K562 (cell line): ENCODE data around the gene OARD1. TPM values are rescaled to one million over a fixed set of nuclear protein-coding genes. Genes with fewer than 3 reads are reported as not detected.
A peak's percentile ranks its signal among the peaks of the same experiment; 100 is the strongest.

Experiments used
- C11orf30 ChIP-seq: fragments of 450-650 bp; IDR thresholded peaks from 2 replicates; pipeline ENCODE4 v1.6.1; 2016; ENCODE audit warnings: low read depth, mild to moderate bottlenecking
- CREBBP ChIP-seq: IDR thresholded peaks from one replicate; pipeline ENCODE4 v1.6.1; 2012; ENCODE audit warnings: low read depth, mild to moderate bottlenecking, control low read depth, inconsistent platforms, low read length
- DACH1 ChIP-seq: fragments of 450-650 bp; IDR thresholded peaks from 2 replicates; pipeline ENCODE4 v1.6.1; 2018; ENCODE audit not compliant: partially characterized antibody
- ETV5 ChIP-seq: sonication (generic); formaldehyde crosslinking; IDR thresholded peaks from 2 replicates; pipeline ENCODE4 v1.4.0; 2020; ENCODE audit warnings: low read depth, mild to moderate bottlenecking, missing genetic modification reagents
- FOXJ2 ChIP-seq: fragments of 200-800 bp; sonication (Bioruptor generic); IDR thresholded peaks from 2 replicates; pipeline ENCODE4 v1.6.1; 2016; ENCODE audit warnings: missing genetic modification characterization, missing compliant biosample characterization
- KDM4B ChIP-seq, 2 experiments: fragments of 450-650 bp in 1 of 2; sonication (generic) in 1 of 2; IDR thresholded peaks; 2 replicates each; pipeline ENCODE4 v1.6.1; 2016 to 2017; ENCODE audit warnings: borderline replicate concordance in 2 of 2, antibody characterized with exemption in 1 of 2, low read depth in 1 of 2, mild to moderate bottlenecking in 1 of 2
- MAFF ChIP-seq: IDR thresholded peaks from 2 replicates; pipeline ENCODE4 v1.6.1; 2012; ENCODE audit warnings: low read length, improper control_type of control experiment
- MED1 ChIP-seq: sonication (generic); formaldehyde crosslinking; IDR thresholded peaks from 2 replicates; pipeline ENCODE4 v1.8.1; 2023; ENCODE audit warnings: missing genetic modification reagents, borderline replicate concordance
- NCOR1 ChIP-seq: fragments of 450-650 bp; IDR thresholded peaks from 2 replicates; pipeline ENCODE4 v1.6.1; 2016; ENCODE audit warnings: mild to moderate bottlenecking, moderate library complexity
- NELFE ChIP-seq: IDR thresholded peaks from 2 replicates; pipeline ENCODE4 v1.6.1; 2011; ENCODE audit warnings: mild to moderate bottlenecking; ENCODE audit not compliant: insufficient read depth, insufficient read length
- NEUROD1 ChIP-seq: fragments of 150-350 bp; IDR thresholded peaks from 2 replicates; pipeline ENCODE4 v1.6.1; 2014; ENCODE audit warnings: borderline replicate concordance, low read length, low read depth; ENCODE audit not compliant: partially characterized antibody
- NFYB ChIP-seq: IDR thresholded peaks from 2 replicates; pipeline ENCODE4 v1.6.1; 2011; ENCODE audit warnings: mild to moderate bottlenecking, moderate library complexity; ENCODE audit not compliant: insufficient read length; ENCODE audit errors: extremely low read depth
- NR4A1 ChIP-seq, 2 experiments: fragments of 250-450 bp in 1 of 2; fragments of 450-650 bp in 1 of 2; sonication (Bioruptor Pico) in 1 of 2; IDR thresholded peaks; 2 replicates each; pipeline versions ENCODE4 v1.4.0 to v1.6.1; 2016 to 2020; ENCODE audit warnings: mild to moderate bottlenecking in 2 of 2, missing compliant biosample characterization in 1 of 2, missing genetic modification characterization in 1 of 2, moderate library complexity in 1 of 2
- RBM34 ChIP-seq: fragments of 200-400 bp; formaldehyde crosslinking; IDR thresholded peaks from 2 replicates; pipeline ENCODE4 v1.6.1; 2018; ENCODE audit warnings: low read length, borderline replicate concordance; ENCODE audit not compliant: insufficient read depth
- SRSF7 ChIP-seq: fragments of 200-400 bp; formaldehyde crosslinking; optimal IDR thresholded peaks from 2 replicates; pipeline ENCODE3; 2017; ENCODE audit warnings: mild to moderate bottlenecking, low read depth, low read length
- XRCC4 ChIP-seq: IDR thresholded peaks from one replicate; pipeline ENCODE4 v1.6.1; 2011; ENCODE audit not compliant: insufficient read depth, insufficient read length; ENCODE audit errors: extremely low read depth
- ZNF146 ChIP-seq: IDR thresholded peaks from one replicate; pipeline ENCODE4 v1.6.1; 2018; ENCODE audit warnings: missing compliant biosample characterization; ENCODE audit not compliant: unreplicated experiment
- ZNF263 ChIP-seq: sonication (generic); formaldehyde crosslinking; IDR thresholded peaks from 2 replicates; pipeline ENCODE4 v1.8.0; 2022; ENCODE audit warnings: mild to moderate bottlenecking, missing genetic modification reagents, borderline replicate concordance
- ZNF311 ChIP-seq: fragments of 250-450 bp; sonication (Bioruptor Pico); IDR thresholded peaks from 2 replicates; pipeline ENCODE4 v1.4.0; 2020; ENCODE audit warnings: mild to moderate bottlenecking, moderate library complexity
- polyA plus RNA-seq, 8 experiments: library from polyadenylated mRNA; depleted of rRNA in 4 of 8; stranded (reverse) in 5 of 8; unstranded in 3 of 8; fragments of >200 nt; fragmentation: Nextera tagmentation in 2 of 8; fragmentation: Illumina TruSeq in 1 of 8; extraction: Ambion mirVana in 2 of 8; extraction: Trizol in 1 of 8; gene quantifications; 2 replicates each; pipeline versions ENCODE4 v1.2.1 to v1.2.3, GENCODE V29; 2011 to 2014; ENCODE audit warnings: inconsistent platforms in 1 of 8, missing spikeins in 1 of 8
- total RNA-seq, 7 experiments: library from RNA; depleted of rRNA in 6 of 7; stranded (reverse); fragments of >200 nt in 6 of 7; fragmentation: Illumina TruSeq in 2 of 7; extraction: Trizol in 2 of 7; gene quantifications; 2 replicates each; pipeline versions ENCODE4 v1.2.1 to v1.2.3, GENCODE V29; 2011 to 2021; ENCODE audit warnings: low replicate concordance in 1 of 7
- TF ChIP-seq, protein P1 (sequence below): sonication (generic); formaldehyde crosslinking; IDR thresholded peaks from 2 replicates; pipeline ENCODE4 v1.8.1; 2023; ENCODE audit warnings: mild to moderate bottlenecking, missing genetic modification reagents
- TF ChIP-seq, protein P2 (sequence below): fragments of 450-650 bp; formaldehyde crosslinking; IDR thresholded peaks from 2 replicates; pipeline ENCODE4 v1.4.0; 2020; ENCODE audit warnings: mild to moderate bottlenecking, moderate library complexity
- TF ChIP-seq, protein P3 (sequence below): fragments of 450-650 bp; IDR thresholded peaks from 2 replicates; pipeline ENCODE4 v1.6.1; 2017; ENCODE audit warnings: antibody characterized with exemption

OARD1 gene
- total and polyA plus RNA-seq, 9 of the 15 experiments (the other 6 are each of a cell fraction or from before 2014, with no cell fraction given) = 43.4 to 88.3 (median 61.1) TPM

DNA sequence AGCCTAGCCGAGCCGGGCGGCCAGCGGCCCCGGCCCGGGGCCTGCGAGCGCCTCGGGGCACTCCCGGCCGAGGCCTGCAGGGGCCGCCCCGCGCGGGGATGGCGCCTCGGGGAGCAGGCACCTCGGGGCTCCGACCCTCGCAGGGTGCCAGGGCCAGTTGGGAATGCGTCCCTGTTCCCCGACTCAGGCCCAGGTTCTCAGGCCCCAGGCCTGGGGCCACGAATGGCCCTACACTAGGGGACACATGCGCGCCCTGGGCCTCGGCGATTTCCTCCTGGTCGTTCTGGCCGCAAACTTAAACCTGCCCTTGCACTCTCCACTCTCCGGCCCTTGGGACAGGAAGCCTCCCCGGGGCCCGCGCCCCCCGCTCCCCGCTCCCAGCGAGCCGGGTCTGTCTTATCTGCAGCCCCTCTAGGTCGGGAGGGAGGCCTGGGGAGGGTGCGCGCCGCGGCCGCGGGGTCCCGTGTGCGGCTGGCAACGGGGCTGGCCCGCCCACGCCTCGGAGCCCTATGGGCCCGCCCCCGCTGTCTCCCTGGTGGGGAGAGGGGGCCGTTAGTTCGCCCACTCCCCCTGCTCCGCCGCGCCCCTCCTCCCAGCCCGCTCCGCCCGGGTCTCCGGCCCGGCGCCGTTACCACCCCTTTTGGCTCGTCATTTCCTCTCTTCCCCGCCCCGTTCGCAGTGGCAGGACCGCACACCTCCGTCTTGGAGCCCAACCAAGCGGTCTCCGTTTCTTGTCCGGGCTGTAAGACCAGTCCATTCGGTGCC, 1.2 kb upstream of the OARD1 start (continued):
- TF ChIP-seq XRCC4 (no peak), CREBBP (no peak), ETV5 (0 out of 2 replicates have a peak, but pooled peaks have one; percentile 18), ZNF263 (CRISPR knock-in tag) (peak; percentile 66; the same call in 1 of the 2 replicates), NELFE (peak; percentile 50), MED1 (CRISPR knock-in tag) (no peak), MAFF (no peak), C11orf30 (no peak), KDM4B (IDR thresholded peaks at IDR 0.05; ENCODE audit: borderline replicate concordance in 2 of 2, low read depth in 1 of 2) (peak in 1 of 2 experiments; percentile 92; a peak in 1 of 4 replicates), NR4A1 (CRISPR knock-in tag; IDR thresholded peaks at IDR 0.05) (no peak), NR4A1 (tag; IDR thresholded peaks at IDR 0.05) (0 out of 2 replicates have a peak, but pooled peaks have one; percentile 16), ZNF146 (CRISPR knock-in tag) (no peak), ZNF311 (CRISPR knock-in tag) (no peak), NFYB (no peak), RBM34 (no peak), FOXJ2 (tag) (no peak), NCOR1 (no peak), SRSF7 (no peak), DACH1 (no peak), NEUROD1 (peak; percentile 41)
- TF ChIP-seq, protein P1, sequence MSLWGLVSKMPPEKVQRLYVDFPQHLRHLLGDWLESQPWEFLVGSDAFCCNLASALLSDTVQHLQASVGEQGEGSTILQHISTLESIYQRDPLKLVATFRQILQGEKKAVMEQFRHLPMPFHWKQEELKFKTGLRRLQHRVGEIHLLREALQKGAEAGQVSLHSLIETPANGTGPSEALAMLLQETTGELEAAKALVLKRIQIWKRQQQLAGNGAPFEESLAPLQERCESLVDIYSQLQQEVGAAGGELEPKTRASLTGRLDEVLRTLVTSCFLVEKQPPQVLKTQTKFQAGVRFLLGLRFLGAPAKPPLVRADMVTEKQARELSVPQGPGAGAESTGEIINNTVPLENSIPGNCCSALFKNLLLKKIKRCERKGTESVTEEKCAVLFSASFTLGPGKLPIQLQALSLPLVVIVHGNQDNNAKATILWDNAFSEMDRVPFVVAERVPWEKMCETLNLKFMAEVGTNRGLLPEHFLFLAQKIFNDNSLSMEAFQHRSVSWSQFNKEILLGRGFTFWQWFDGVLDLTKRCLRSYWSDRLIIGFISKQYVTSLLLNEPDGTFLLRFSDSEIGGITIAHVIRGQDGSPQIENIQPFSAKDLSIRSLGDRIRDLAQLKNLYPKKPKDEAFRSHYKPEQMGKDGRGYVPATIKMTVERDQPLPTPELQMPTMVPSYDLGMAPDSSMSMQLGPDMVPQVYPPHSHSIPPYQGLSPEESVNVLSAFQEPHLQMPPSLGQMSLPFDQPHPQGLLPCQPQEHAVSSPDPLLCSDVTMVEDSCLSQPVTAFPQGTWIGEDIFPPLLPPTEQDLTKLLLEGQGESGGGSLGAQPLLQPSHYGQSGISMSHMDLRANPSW (CRISPR knock-in tag) = no peak; the same call in 1 of the 2 replicates
- TF ChIP-seq, protein P2, sequence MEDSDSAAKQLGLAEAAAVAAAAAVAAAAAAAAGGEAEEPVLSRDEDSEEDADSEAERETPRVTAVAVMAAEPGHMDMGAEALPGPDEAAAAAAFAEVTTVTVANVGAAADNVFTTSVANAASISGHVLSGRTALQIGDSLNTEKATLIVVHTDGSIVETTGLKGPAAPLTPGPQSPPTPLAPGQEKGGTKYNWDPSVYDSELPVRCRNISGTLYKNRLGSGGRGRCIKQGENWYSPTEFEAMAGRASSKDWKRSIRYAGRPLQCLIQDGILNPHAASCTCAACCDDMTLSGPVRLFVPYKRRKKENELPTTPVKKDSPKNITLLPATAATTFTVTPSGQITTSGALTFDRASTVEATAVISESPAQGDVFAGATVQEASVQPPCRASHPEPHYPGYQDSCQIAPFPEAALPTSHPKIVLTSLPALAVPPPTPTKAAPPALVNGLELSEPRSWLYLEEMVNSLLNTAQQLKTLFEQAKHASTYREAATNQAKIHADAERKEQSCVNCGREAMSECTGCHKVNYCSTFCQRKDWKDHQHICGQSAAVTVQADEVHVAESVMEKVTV = no peak
- TF ChIP-seq, protein P3, sequence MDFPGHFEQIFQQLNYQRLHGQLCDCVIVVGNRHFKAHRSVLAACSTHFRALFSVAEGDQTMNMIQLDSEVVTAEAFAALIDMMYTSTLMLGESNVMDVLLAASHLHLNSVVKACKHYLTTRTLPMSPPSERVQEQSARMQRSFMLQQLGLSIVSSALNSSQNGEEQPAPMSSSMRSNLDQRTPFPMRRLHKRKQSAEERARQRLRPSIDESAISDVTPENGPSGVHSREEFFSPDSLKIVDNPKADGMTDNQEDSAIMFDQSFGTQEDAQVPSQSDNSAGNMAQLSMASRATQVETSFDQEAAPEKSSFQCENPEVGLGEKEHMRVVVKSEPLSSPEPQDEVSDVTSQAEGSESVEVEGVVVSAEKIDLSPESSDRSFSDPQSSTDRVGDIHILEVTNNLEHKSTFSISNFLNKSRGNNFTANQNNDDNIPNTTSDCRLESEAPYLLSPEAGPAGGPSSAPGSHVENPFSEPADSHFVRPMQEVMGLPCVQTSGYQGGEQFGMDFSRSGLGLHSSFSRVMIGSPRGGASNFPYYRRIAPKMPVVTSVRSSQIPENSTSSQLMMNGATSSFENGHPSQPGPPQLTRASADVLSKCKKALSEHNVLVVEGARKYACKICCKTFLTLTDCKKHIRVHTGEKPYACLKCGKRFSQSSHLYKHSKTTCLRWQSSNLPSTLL = no peak
